ENCODE measurements around the gene HIGD1A.

GRCh38 chr3:42803414-42804105 is 730 bp downstream of the HIGD1A start:
- TF ChIP-seq CTCF (IDR thresholded peaks at IDR 0.05), result no peak
- TF ChIP-seq POLR2A (IDR thresholded peaks at IDR 0.05), result no peak

Data from lower leg skin (tissue), 3 donors.